K562 (cell line): ENCODE data around the gene PRDX6. TPM values are rescaled to one million over a fixed set of nuclear protein-coding genes. Genes with fewer than 3 reads are reported as not detected.

ENCODE experiments used
- ATF1 ChIP-seq, 2 experiments: fragments of 450-650 bp in 1 of 2; IDR thresholded peaks; 2 replicates each; pipeline ENCODE4 v1.6.1; 2016; ENCODE audit warnings: missing compliant biosample characterization in 1 of 2, missing genetic modification characterization in 1 of 2
- BRCA1 ChIP-seq, 2 experiments: fragments of 450-650 bp in 1 of 2; sonication (generic) in 1 of 2; formaldehyde crosslinking in 1 of 2; IDR thresholded peaks; 2 replicates each; pipeline versions ENCODE4 v1.5.0 to v1.6.1; 2017 to 2020; ENCODE audit warnings: mild to moderate bottlenecking in 1 of 2, missing genetic modification reagents in 1 of 2
- CBFA2T2 ChIP-seq: fragments of 450-650 bp; conservative IDR thresholded peaks from 2 replicates; pipeline ENCODE4 v1.6.1; 2017; ENCODE audit warnings: mild to moderate bottlenecking
- CEBPG ChIP-seq, 3 experiments: fragments of 200-800 bp in 1 of 3; sonication (Bioruptor generic) in 1 of 3; sonication (generic) in 1 of 3; formaldehyde crosslinking in 1 of 3; IDR thresholded peaks in 2 of 3; conservative IDR thresholded peaks in 1 of 3; 2 replicates each; pipeline versions ENCODE4 v1.6.1 to v1.8.0; 2016 to 2022; ENCODE audit warnings: missing compliant biosample characterization in 2 of 3, missing genetic modification characterization in 2 of 3, mild to moderate bottlenecking in 1 of 3, missing genetic modification reagents in 1 of 3
- ELF2 ChIP-seq: fragments of 250-450 bp; sonication (Bioruptor Pico); IDR thresholded peaks from 2 replicates; pipeline ENCODE4 v1.5.0; 2021; ENCODE audit warnings: mild to moderate bottlenecking
- JUND ChIP-seq, 2 experiments: IDR thresholded peaks; 2 replicates in 1 of 2; 3 replicates in 1 of 2; pipeline ENCODE4 v1.6.1; 2011; ENCODE audit warnings: borderline replicate concordance in 2 of 2, low read depth in 2 of 2, low read length in 2 of 2, improper control_type of control experiment in 1 of 2, missing biosample characterization in 1 of 2, missing genetic modification characterization in 1 of 2, missing genetic modification reagents in 1 of 2
- MAZ ChIP-seq, 2 experiments: fragments of 450-650 bp in 1 of 2; sonication (generic) in 1 of 2; formaldehyde crosslinking; IDR thresholded peaks in 1 of 2; conservative IDR thresholded peaks in 1 of 2; 2 replicates each; pipeline versions ENCODE4 v1.4.0 to v1.5.0; 2020; ENCODE audit warnings: mild to moderate bottlenecking in 1 of 2, missing genetic modification reagents in 1 of 2
- MYC ChIP-seq, 2 experiments: fragments of 250-450 bp in 1 of 2; sonication (Bioruptor Pico) in 1 of 2; IDR thresholded peaks; 2 replicates each; pipeline versions ENCODE4 v1.5.1 to v1.6.1; 2012 to 2021; ENCODE audit warnings: low read depth in 2 of 2, borderline replicate concordance in 1 of 2, improper control_type of control experiment in 1 of 2, low read length in 1 of 2, mild to moderate bottlenecking in 1 of 2, moderate library complexity in 1 of 2
- RAD51 ChIP-seq: fragments of 450-650 bp; IDR thresholded peaks from 2 replicates; pipeline ENCODE4 v1.7.1; 2016; ENCODE audit warnings: low read depth, mild to moderate bottlenecking, borderline replicate concordance
- RBBP5 ChIP-seq: fragments of 200-600 bp; sonication (generic); IDR thresholded peaks from 2 replicates; pipeline ENCODE4 v1.6.1; 2012; ENCODE audit warnings: borderline replicate concordance, mild to moderate bottlenecking, low read length, control low read depth, inconsistent platforms; ENCODE audit not compliant: insufficient read depth, poor library complexity, severe bottlenecking
- RCOR1 ChIP-seq, 2 experiments: IDR thresholded peaks; 2 replicates each; pipeline ENCODE4 v1.6.1; 2012; ENCODE audit warnings: low read depth in 2 of 2, low read length in 2 of 2, borderline replicate concordance in 1 of 2, improper control_type of control experiment in 1 of 2
- SMC3 ChIP-seq: conservative IDR thresholded peaks from 2 replicates; pipeline ENCODE4 v1.6.1; 2011; ENCODE audit warnings: low read depth, low read length, improper control_type of control experiment; ENCODE audit not compliant: insufficient read depth
- SOX6 ChIP-seq: fragments of 450-650 bp; IDR thresholded peaks from 2 replicates; pipeline ENCODE4 v1.6.1; 2014; ENCODE audit warnings: mild to moderate bottlenecking
- ZEB2 ChIP-seq: fragments of 450-650 bp; IDR thresholded peaks from 2 replicates; pipeline ENCODE4 v1.6.1; 2016
- ZNF263 ChIP-seq: sonication (generic); formaldehyde crosslinking; IDR thresholded peaks from 2 replicates; pipeline ENCODE4 v1.8.0; 2022; ENCODE audit warnings: mild to moderate bottlenecking, missing genetic modification reagents, borderline replicate concordance
- polyA plus RNA-seq, 8 experiments: library from polyadenylated mRNA; depleted of rRNA in 4 of 8; stranded (reverse) in 5 of 8; unstranded in 3 of 8; fragments of >200 nt; fragmentation: Nextera tagmentation in 2 of 8; fragmentation: Illumina TruSeq in 1 of 8; extraction: Ambion mirVana in 2 of 8; extraction: Trizol in 1 of 8; gene quantifications; 2 replicates each; pipeline versions ENCODE4 v1.2.1 to v1.2.3, GENCODE V29; 2011 to 2014; ENCODE audit warnings: inconsistent platforms in 1 of 8, missing spikeins in 1 of 8
- total RNA-seq, 7 experiments: library from RNA; depleted of rRNA in 6 of 7; stranded (reverse); fragments of >200 nt in 6 of 7; fragmentation: Illumina TruSeq in 2 of 7; extraction: Trizol in 2 of 7; gene quantifications; 2 replicates each; pipeline versions ENCODE4 v1.2.1 to v1.2.3, GENCODE V29; 2011 to 2021; ENCODE audit warnings: low replicate concordance in 1 of 7
- TF ChIP-seq, protein P1 (sequence below): sonication (generic); formaldehyde crosslinking; IDR thresholded peaks from 2 replicates; pipeline ENCODE4 v1.8.0; 2022; ENCODE audit warnings: mild to moderate bottlenecking, low read depth, missing genetic modification reagents
- TF ChIP-seq, protein P2 (sequence below): fragments of 250-450 bp; sonication (Bioruptor Pico); IDR thresholded peaks from 2 replicates; pipeline ENCODE4 v1.4.0; 2020; ENCODE audit warnings: mild to moderate bottlenecking
- TF ChIP-seq, protein P3 (sequence below): sonication (generic); formaldehyde crosslinking; IDR thresholded peaks from 2 replicates; pipeline ENCODE4 v1.8.1; 2022; ENCODE audit warnings: missing genetic modification reagents
- TF ChIP-seq, protein P4 (sequence below): sonication (generic); formaldehyde crosslinking; IDR thresholded peaks from 2 replicates; pipeline ENCODE4 v1.8.0; 2022; ENCODE audit warnings: missing genetic modification reagents, mild to moderate bottlenecking, moderate library complexity, borderline replicate concordance

PRDX6 gene
- total and polyA plus RNA-seq, 9 of the 15 experiments (the other 6 are each of a cell fraction or from before 2014, with no cell fraction given) = 277 to 1,082 (median 610) TPM

DNA sequence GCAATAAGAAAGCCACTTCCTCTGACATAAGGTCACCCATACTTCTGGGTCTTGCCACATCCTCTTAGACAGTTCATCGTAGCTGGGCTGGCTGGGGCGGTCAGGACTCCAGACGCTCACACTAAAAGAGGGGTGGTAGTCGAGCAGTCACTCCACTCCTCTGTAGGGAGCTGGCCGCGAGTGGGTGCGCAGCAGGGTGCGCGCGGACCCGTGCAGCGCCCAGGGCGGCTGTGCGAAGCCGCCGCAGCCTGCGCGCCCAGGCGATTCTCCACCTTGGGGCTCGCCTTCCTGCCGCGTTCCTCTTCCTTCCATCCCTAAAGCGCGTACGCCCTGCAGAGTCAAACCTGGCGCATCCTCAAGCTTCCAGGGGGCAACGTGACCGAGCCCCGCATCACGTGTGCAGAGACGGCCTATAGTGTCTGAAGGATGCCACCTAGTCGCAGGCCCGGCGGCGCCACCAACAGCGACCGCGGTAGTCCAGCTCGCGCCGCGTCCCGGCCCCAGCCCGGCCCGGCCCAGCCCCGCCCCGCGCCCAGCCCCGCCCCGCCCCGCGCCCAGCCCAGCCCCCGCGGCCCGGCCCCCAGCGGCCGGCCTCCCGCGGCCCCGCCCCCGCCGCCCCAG is 360 bp upstream of the PRDX6 start (continued):
- TF ChIP-seq MYC (IDR thresholded peaks at IDR 0.05; ENCODE audit: low read depth, low read length) (peak; percentile 68), MYC (CRISPR knock-in tag; IDR thresholded peaks at IDR 0.05; ENCODE audit: borderline replicate concordance, low read depth) (no peak), CEBPG (CRISPR knock-in tag; IDR thresholded peaks at IDR 0.05) (peak; percentile 51; the same call in 1 of the 2 replicates), CEBPG (tag; conservative IDR thresholded peaks at IDR 0.05 in 1 of 2, IDR thresholded peaks at IDR 0.05 in 1 of 2) (peak; percentile 24 to 61; a peak in 2 of 4 replicates), ATF1 (CRISPR knock-in tag; IDR thresholded peaks at IDR 0.05) (0 out of 2 replicates have a peak, but pooled peaks have one; percentile 66), ATF1 (tag; IDR thresholded peaks at IDR 0.05) (no peak), ZEB2 (peak; percentile 55), RBBP5 (peak; percentile 58), CBFA2T2 (peak; percentile 84), SOX6 (peak; percentile 33; the same call in 1 of the 2 replicates), ZNF263 (CRISPR knock-in tag) (peak; percentile 25; the same call in 1 of the 2 replicates), SMC3 (0 out of 2 replicates have a peak, but pooled peaks have one; percentile 6), BRCA1 (IDR thresholded peaks at IDR 0.05) (no peak), BRCA1 (CRISPR knock-in tag; IDR thresholded peaks at IDR 0.05) (no peak), JUND (IDR thresholded peaks at IDR 0.05; ENCODE audit: borderline replicate concordance, low read depth, low read length) (peak; percentile 11; the same call in 1 of the 2 replicates), JUND (tag; IDR thresholded peaks at IDR 0.05; ENCODE audit: borderline replicate concordance, low read depth, low read length) (no peak; the same call in 2 of the 3 replicates), RCOR1 (IDR thresholded peaks at IDR 0.05; ENCODE audit: borderline replicate concordance in 1 of 2, low read depth in 2 of 2, low read length in 2 of 2) (peak in 1 of 2 experiments; percentile 78; a peak in 1 of 4 replicates), RAD51 (peak; percentile 98), ELF2 (CRISPR knock-in tag) (peak; percentile 46; the same call in 1 of the 2 replicates), MAZ (CRISPR knock-in tag; conservative IDR thresholded peaks at IDR 0.05 in 1 of 2, IDR thresholded peaks at IDR 0.05 in 1 of 2) (peak in 1 of 2 experiments; percentile 58; a peak in 3 of 4 replicates)
- TF ChIP-seq, protein P1, sequence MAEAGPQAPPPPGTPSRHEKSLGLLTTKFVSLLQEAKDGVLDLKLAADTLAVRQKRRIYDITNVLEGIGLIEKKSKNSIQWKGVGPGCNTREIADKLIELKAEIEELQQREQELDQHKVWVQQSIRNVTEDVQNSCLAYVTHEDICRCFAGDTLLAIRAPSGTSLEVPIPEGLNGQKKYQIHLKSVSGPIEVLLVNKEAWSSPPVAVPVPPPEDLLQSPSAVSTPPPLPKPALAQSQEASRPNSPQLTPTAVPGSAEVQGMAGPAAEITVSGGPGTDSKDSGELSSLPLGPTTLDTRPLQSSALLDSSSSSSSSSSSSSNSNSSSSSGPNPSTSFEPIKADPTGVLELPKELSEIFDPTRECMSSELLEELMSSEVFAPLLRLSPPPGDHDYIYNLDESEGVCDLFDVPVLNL (CRISPR knock-in tag) = no peak
- TF ChIP-seq, protein P2, sequence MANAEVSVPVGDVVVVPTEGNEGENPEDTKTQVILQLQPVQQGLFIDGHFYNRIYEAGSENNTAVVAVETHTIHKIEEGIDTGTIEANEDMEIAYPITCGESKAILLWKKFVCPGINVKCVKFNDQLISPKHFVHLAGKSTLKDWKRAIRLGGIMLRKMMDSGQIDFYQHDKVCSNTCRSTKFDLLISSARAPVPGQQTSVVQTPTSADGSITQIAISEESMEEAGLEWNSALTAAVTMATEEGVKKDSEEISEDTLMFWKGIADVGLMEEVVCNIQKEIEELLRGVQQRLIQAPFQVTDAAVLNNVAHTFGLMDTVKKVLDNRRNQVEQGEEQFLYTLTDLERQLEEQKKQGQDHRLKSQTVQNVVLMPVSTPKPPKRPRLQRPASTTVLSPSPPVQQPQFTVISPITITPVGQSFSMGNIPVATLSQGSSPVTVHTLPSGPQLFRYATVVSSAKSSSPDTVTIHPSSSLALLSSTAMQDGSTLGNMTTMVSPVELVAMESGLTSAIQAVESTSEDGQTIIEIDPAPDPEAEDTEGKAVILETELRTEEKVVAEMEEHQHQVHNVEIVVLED (CRISPR knock-in tag) = peak; percentile 16; the same call in 1 of the 2 replicates
- TF ChIP-seq, protein P3, sequence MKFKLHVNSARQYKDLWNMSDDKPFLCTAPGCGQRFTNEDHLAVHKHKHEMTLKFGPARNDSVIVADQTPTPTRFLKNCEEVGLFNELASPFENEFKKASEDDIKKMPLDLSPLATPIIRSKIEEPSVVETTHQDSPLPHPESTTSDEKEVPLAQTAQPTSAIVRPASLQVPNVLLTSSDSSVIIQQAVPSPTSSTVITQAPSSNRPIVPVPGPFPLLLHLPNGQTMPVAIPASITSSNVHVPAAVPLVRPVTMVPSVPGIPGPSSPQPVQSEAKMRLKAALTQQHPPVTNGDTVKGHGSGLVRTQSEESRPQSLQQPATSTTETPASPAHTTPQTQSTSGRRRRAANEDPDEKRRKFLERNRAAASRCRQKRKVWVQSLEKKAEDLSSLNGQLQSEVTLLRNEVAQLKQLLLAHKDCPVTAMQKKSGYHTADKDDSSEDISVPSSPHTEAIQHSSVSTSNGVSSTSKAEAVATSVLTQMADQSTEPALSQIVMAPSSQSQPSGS (CRISPR knock-in tag) = no peak
- TF ChIP-seq, protein P4, sequence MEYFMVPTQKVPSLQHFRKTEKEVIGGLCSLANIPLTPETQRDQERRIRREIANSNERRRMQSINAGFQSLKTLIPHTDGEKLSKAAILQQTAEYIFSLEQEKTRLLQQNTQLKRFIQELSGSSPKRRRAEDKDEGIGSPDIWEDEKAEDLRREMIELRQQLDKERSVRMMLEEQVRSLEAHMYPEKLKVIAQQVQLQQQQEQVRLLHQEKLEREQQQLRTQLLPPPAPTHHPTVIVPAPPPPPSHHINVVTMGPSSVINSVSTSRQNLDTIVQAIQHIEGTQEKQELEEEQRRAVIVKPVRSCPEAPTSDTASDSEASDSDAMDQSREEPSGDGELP (CRISPR knock-in tag) = peak; percentile 58; the same call in 1 of the 2 replicates
